GM23338 (cell line): ENCODE measurements around the gene COX7B2. TPM values are rescaled to one million over a fixed set of nuclear protein-coding genes. Genes with fewer than 3 reads are reported as not detected.

ENCODE experiments used
- ATAC-seq: fragments of 200-7000 bp; cut with Tn5 transposase; 3 replicates; pipeline ENCODE4 v1.9.1; 2020
- DNase-seq: peaks from one replicate; pipeline ENCODE4 v3.0.0-alpha.2; 2015; ENCODE audit warnings: low spot score
- H2AFZ ChIP-seq: fragments of 200-600 bp; sonication (generic); 2 replicates; pipeline ENCODE4 v1.8.0; 2016; ENCODE audit warnings: antibody characterized with exemption, mild to moderate bottlenecking, moderate library complexity
- H3F3A ChIP-seq: fragments of 200-600 bp; sonication (generic); replicated peaks from 2 replicates; pipeline ENCODE4 v1.8.0; 2017; ENCODE audit warnings: antibody characterized with exemption, mixed run types, low read depth
- H3K27ac ChIP-seq: fragments of 200-600 bp; sonication (generic); 2 replicates; pipeline ENCODE4 v1.6.1; 2016; ENCODE audit warnings: low read depth
- H3K27me3 ChIP-seq: fragments of 200-600 bp; sonication (generic); 2 replicates; pipeline ENCODE4 v1.8.0; 2016; ENCODE audit warnings: mild to moderate bottlenecking, mixed run types, moderate library complexity; ENCODE audit not compliant: insufficient read depth
- H3K36me3 ChIP-seq: fragments of 200-600 bp; sonication (generic); 2 replicates; pipeline ENCODE4 v1.8.0; 2016; ENCODE audit warnings: mild to moderate bottlenecking; ENCODE audit not compliant: insufficient read depth
- H3K4me1 ChIP-seq: fragments of 200-600 bp; sonication (generic); 2 replicates; pipeline ENCODE4 v1.8.0; 2016; ENCODE audit warnings: mild to moderate bottlenecking, moderate library complexity; ENCODE audit not compliant: insufficient read depth
- H3K4me2 ChIP-seq: fragments of 200-600 bp; sonication (generic); 2 replicates; pipeline ENCODE4 v1.7.1; 2017; ENCODE audit warnings: mixed run types
- H3K4me3 ChIP-seq: fragments of 200-600 bp; sonication (generic); 2 replicates; pipeline ENCODE4 v1.6.1; 2016; ENCODE audit warnings: mixed run types
- H3K79me2 ChIP-seq: fragments of 200-600 bp; sonication (generic); replicated peaks from 2 replicates; pipeline ENCODE4 v1.8.0; 2017; ENCODE audit warnings: mild to moderate bottlenecking; ENCODE audit not compliant: insufficient read depth
- H3K9me2 ChIP-seq: fragments of 200-600 bp; sonication (generic); 2 replicates; pipeline ENCODE4 v1.8.0; 2017; ENCODE audit not compliant: insufficient read depth
- H4K20me1 ChIP-seq: fragments of 200-600 bp; sonication (generic); replicated peaks from 2 replicates; pipeline ENCODE4 v1.8.0; 2017; ENCODE audit warnings: mild to moderate bottlenecking; ENCODE audit not compliant: insufficient read depth
- H3K27ac Mint-ChIP-seq: 2 replicates; pipeline ENCODE4 v1.8.0; 2020; ENCODE audit warnings: inconsistent platforms, mild to moderate bottlenecking, moderate library complexity, mixed read lengths
- H3K27me3 Mint-ChIP-seq: 3 replicates; pipeline ENCODE4 v1.8.0; 2022; ENCODE audit warnings: low read depth, mild to moderate bottlenecking, moderate library complexity, mixed read lengths, inconsistent platforms; ENCODE audit not compliant: insufficient read depth, poor library complexity
- H3K36me3 Mint-ChIP-seq: 3 replicates; pipeline ENCODE4 v1.8.0; 2021; ENCODE audit warnings: low read depth, mild to moderate bottlenecking, inconsistent platforms, moderate library complexity, mixed read lengths
- H3K4me1 Mint-ChIP-seq: 3 replicates; pipeline ENCODE4 v1.8.0; 2020; ENCODE audit warnings: mild to moderate bottlenecking, inconsistent platforms, mixed read lengths
- H3K4me3 Mint-ChIP-seq: 3 replicates; pipeline ENCODE4 v1.8.0; 2021; ENCODE audit warnings: moderate library complexity, mild to moderate bottlenecking, inconsistent platforms, mixed read lengths
- H3K9me3 Mint-ChIP-seq: 3 replicates; pipeline ENCODE4 v1.8.0; 2020; ENCODE audit warnings: moderate library complexity, mild to moderate bottlenecking, inconsistent platforms, mixed read lengths
- CREB1 ChIP-seq: fragments of 250-450 bp; sonication (Bioruptor Pico); IDR thresholded peaks from 2 replicates; pipeline ENCODE4 v1.5.0; 2020; ENCODE audit warnings: low read depth, mild to moderate bottlenecking, moderate library complexity
- CTCF ChIP-seq, 2 experiments: fragments of 200-600 bp in 1 of 2; sonication (generic) in 1 of 2; conservative IDR thresholded peaks; 2 replicates each; pipeline versions ENCODE4 v1.5.1 to v1.6.1; 2016 to 2017; ENCODE audit warnings: antibody characterized with exemption in 2 of 2, low read depth in 2 of 2, mild to moderate bottlenecking in 2 of 2, moderate library complexity in 1 of 2
- ETS1 ChIP-seq: IDR thresholded peaks from 2 replicates; pipeline ENCODE4 v1.6.1; 2016; ENCODE audit warnings: antibody characterized with exemption
- EZH2 ChIP-seq: fragments of 200-600 bp; sonication (generic); IDR thresholded peaks from one replicate; pipeline ENCODE4 v1.8.0; 2017; ENCODE audit warnings: antibody characterized with exemption, mild to moderate bottlenecking, low read depth; ENCODE audit not compliant: unreplicated experiment
- EZH2phosphoT487 ChIP-seq: fragments of 200-600 bp; sonication (generic); IDR thresholded peaks from one replicate; pipeline ENCODE4 v1.8.1; 2018; ENCODE audit warnings: antibody characterized with exemption; ENCODE audit not compliant: unreplicated experiment
- JUNB ChIP-seq: IDR thresholded peaks from one replicate; pipeline ENCODE4 v1.6.1; 2016; ENCODE audit warnings: antibody characterized with exemption; ENCODE audit not compliant: unreplicated experiment
- NANOG ChIP-seq: IDR thresholded peaks from 2 replicates; pipeline ENCODE4 v1.6.1; 2016; ENCODE audit warnings: antibody characterized with exemption, borderline replicate concordance
- POLR2AphosphoS5 ChIP-seq: IDR thresholded peaks from 2 replicates; pipeline ENCODE4 v1.6.1; 2016; ENCODE audit warnings: antibody characterized with exemption, low read depth
- REST ChIP-seq: IDR thresholded peaks from one replicate; pipeline ENCODE4 v1.6.1; 2018; ENCODE audit warnings: antibody characterized with exemption; ENCODE audit not compliant: unreplicated experiment
- STAT1 ChIP-seq: IDR thresholded peaks from one replicate; pipeline ENCODE4 v1.6.1; 2016; ENCODE audit warnings: antibody characterized with exemption; ENCODE audit not compliant: unreplicated experiment
- ZNF114 ChIP-seq: fragments of 250-450 bp; sonication (Bioruptor Pico); IDR thresholded peaks from 2 replicates; pipeline ENCODE4 v1.5.0; 2020; ENCODE audit warnings: mild to moderate bottlenecking, moderate library complexity
- ZNF331 ChIP-seq: fragments of 250-450 bp; sonication (Bioruptor Pico); IDR thresholded peaks from 2 replicates; pipeline ENCODE4 v1.5.0; 2020; ENCODE audit warnings: low read depth, mild to moderate bottlenecking, moderate library complexity
- ZNF462 ChIP-seq: fragments of 250-450 bp; sonication (Bioruptor Pico); IDR thresholded peaks from 2 replicates; pipeline ENCODE4 v1.5.0; 2020; ENCODE audit warnings: mild to moderate bottlenecking, moderate library complexity
- polyA plus RNA-seq: library from polyadenylated mRNA; unstranded; fragments of >200 nt; fragmentation: Nextera tagmentation; extraction: Ambion mirVana; gene quantifications from 2 replicates; pipeline ENCODE4 v1.2.1, GENCODE V29; 2016
- total RNA-seq: library from RNA; depleted of rRNA; stranded (reverse); fragments of >200 nt; shearing (Covaris generic); gene quantifications from 2 replicates; pipeline ENCODE4 v1.2.3, GENCODE V29; 2014

Gene COX7B2
- total and polyA plus RNA-seq, 2 experiments from 2014 or later: not detected

- Histone ChIP-seq H3K4me3 (no peak overlapping the region), H3K36me3 (no peaks in the 10 kb centered on the region), H3K4me2 (no peak overlapping the region), H3K9me2 (no peaks in the 10 kb centered on the region), H2AFZ (no peak overlapping the region), H3K27ac (no peak overlapping the region), H3K4me1 (peaks cover 8% of the 10 kb centered on the region), H3K79me2 (no peaks in the 10 kb centered on the region), H3K27me3 (no peaks in the 10 kb centered on the region), H4K20me1 (no peaks in the 10 kb centered on the region), H3F3A (no peaks in the 10 kb centered on the region)
- Mint-ChIP-seq H3K36me3 (no peaks in the 10 kb centered on the region; the same call in 2 of the 3 replicates), H3K4me3 (no peak overlapping the region), H3K4me1 (no peaks in the 10 kb centered on the region), H3K27me3 (no peaks in the 10 kb centered on the region), H3K27ac (no peak overlapping the region), H3K9me3 (peaks cover 68% of the 10 kb centered on the region)
- no peak for TF ChIP-seq EZH2phosphoT487
- no peak for TF ChIP-seq ZNF462 (CRISPR knock-in tag)
- TF ChIP-seq CTCF (conservative IDR thresholded peaks at IDR 0.05; ENCODE audit: low read depth in 2 of 2): no peak
- no peak for TF ChIP-seq ZNF331 (CRISPR knock-in tag)
- no peak for TF ChIP-seq NANOG
- no peak for TF ChIP-seq EZH2
- TF ChIP-seq CREB1 (CRISPR knock-in tag): no peak
- TF ChIP-seq STAT1: no peak
- TF ChIP-seq ETS1: no peak
- TF ChIP-seq ZNF114: no peak
- TF ChIP-seq REST: no peak
- no peak for TF ChIP-seq JUNB
- TF ChIP-seq POLR2AphosphoS5: no peak
- ATAC-seq (no peak), DNase-seq (no peak)
These were observed 90.4 kb downstream of the COX7B2 start for GRCh38 chr4:46818604-46819003.
